Heart left ventricle (tissue), 13 donors: ENCODE measurements around the gene TMEM184B.

Source experiments
- CTCF ChIP-seq, 12 donors: fragments of 200-600 bp; sonication (generic) in 4 of 12; IDR thresholded peaks; one replicate each; pipeline versions ENCODE4 v1.5.0 to v1.8.0; 2018 to 2022; ENCODE audit warnings: antibody characterized with exemption in 12 of 12, mild to moderate bottlenecking in 5 of 12
- POLR2A ChIP-seq, 2 donors: fragments of 450-650 bp; IDR thresholded peaks; one replicate each; pipeline ENCODE4 v1.6.1; 2017; ENCODE audit warnings: antibody characterized with exemption in 2 of 2, mild to moderate bottlenecking in 2 of 2, moderate library complexity in 2 of 2
- donor health status: ischemic (EF 13 %, LVEDD 7.1; RV severe dilation, severe dysfunction).
- donor health status: DM: no; HTN: yes; CAD: no.
- donor health status: DM: no; HTN: no; CAD: no.
- donor health status: ischemic (EF 25% LVEDD 6.9; RV normal size, moderate dysfunction).
- donor health status: ischemic (EF 25% LVEDD 5.7; RV mildly dilated, moderate dysfunction).
- donor health status: ischemic (EF 35%, LVEDD 5.7; RV mildly dilated, moderate dysfunction).
- donor health status: nonischemic (EF 11% LVEDD 7.7; RV severe dilation, severe dysfunction).
- donor health status: DM: yes; HTN: yes; CAD: no.
- donor health status: PGD.
- donor health status: ischemic (EF 29% LVEDD 5.4; RV normal size, mild dysfunction).
- donor health status: nonischemic (EF 23%, LVEDD 6.1; RV moderate dilation, normal function).

GRCh38 chr22:38208551-38208968 is 64.2 kb downstream of the TMEM184B start:
- TF ChIP-seq CTCF (IDR thresholded peaks at IDR 0.05) (no peak), POLR2A (IDR thresholded peaks at IDR 0.05) (no peak)
